HepG2 (cell line): ENCODE measurements around the gene SCGB2B2.

Source experiments
- HNRNPL ChIP-seq: fragments of 200-400 bp; formaldehyde crosslinking; IDR thresholded peaks from 2 replicates; pipeline ENCODE4 v1.6.1; 2017; ENCODE audit warnings: mild to moderate bottlenecking, low read depth, low read length
- MYC ChIP-seq: sonication (generic); formaldehyde crosslinking; IDR thresholded peaks from 2 replicates; pipeline ENCODE4 v1.9.0; 2021; ENCODE audit warnings: missing genetic modification reagents, borderline replicate concordance
- RAD21 ChIP-seq: fragments of 450-650 bp; formaldehyde crosslinking; IDR thresholded peaks from 2 replicates; pipeline ENCODE4 v1.5.0; 2020; ENCODE audit warnings: mild to moderate bottlenecking

- TF ChIP-seq MYC (CRISPR knock-in tag): no peak
- TF ChIP-seq HNRNPL: no peak
- TF ChIP-seq RAD21: no peak
Measured at GRCh38 chr19:34667349-34668076, 9.4 kb downstream of the SCGB2B2 start.
